ENCODE measurements around the gene DNAH3.
A peak's percentile ranks its signal among the peaks of the same experiment; 100 is the strongest.

The DNAH3 gene

GRCh38 chr16:20904507-20905081 is 246.1 kb downstream of the DNAH3 start:
- Histone ChIP-seq H3K4me2 (ENCODE audit: low read length) (peak overlapping the region; percentile 55), H3K79me2 (ENCODE audit: insufficient read depth, low read length) (no peaks in the 10 kb centered on the region)

GRCh38 chr16:20903899-20904506 is 246.6 kb downstream of the DNAH3 start:
- TF ChIP-seq EZH2 (IDR thresholded peaks at IDR 0.05; ENCODE audit: borderline replicate concordance, low read length) = no peak
- TF ChIP-seq, protein P1, sequence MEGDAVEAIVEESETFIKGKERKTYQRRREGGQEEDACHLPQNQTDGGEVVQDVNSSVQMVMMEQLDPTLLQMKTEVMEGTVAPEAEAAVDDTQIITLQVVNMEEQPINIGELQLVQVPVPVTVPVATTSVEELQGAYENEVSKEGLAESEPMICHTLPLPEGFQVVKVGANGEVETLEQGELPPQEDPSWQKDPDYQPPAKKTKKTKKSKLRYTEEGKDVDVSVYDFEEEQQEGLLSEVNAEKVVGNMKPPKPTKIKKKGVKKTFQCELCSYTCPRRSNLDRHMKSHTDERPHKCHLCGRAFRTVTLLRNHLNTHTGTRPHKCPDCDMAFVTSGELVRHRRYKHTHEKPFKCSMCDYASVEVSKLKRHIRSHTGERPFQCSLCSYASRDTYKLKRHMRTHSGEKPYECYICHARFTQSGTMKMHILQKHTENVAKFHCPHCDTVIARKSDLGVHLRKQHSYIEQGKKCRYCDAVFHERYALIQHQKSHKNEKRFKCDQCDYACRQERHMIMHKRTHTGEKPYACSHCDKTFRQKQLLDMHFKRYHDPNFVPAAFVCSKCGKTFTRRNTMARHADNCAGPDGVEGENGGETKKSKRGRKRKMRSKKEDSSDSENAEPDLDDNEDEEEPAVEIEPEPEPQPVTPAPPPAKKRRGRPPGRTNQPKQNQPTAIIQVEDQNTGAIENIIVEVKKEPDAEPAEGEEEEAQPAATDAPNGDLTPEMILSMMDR (IDR thresholded peaks at IDR 0.05; ENCODE audit: low read length) = no peak
- Histone ChIP-seq H3K4me3 (ENCODE audit: low read depth, low read length, poor library complexity, severe bottlenecking) (peak overlapping the region; percentile 11), H3K9ac (ENCODE audit: low read length) (no peak overlapping the region)

More at GRCh38 chr16:20904507-20905081, 246.1 kb downstream of the DNAH3 start:
- peaks cover 12% of the 10 kb centered on the region for H3K36me3 ChIP-seq (ENCODE audit: insufficient read depth, low read length)
- H3K27ac ChIP-seq (ENCODE audit: low read depth, low read length, poor library complexity, severe bottlenecking) = peak overlapping the region; percentile 3
- no peaks in the 10 kb centered on the region for H4K20me1 ChIP-seq (ENCODE audit: insufficient read depth, low read length)
- peak overlapping the region; percentile 11 for H3K4me3 ChIP-seq (ENCODE audit: low read depth, low read length, poor library complexity, severe bottlenecking)
- peaks cover 37% of the 10 kb centered on the region for H3K4me1 ChIP-seq (ENCODE audit: insufficient read depth, low read length, severe bottlenecking)
- no peaks in the 10 kb centered on the region for H3K27me3 ChIP-seq (ENCODE audit: insufficient read depth, low read length)
- H2AFZ ChIP-seq (ENCODE audit: low read length) = no peak overlapping the region
- H3K9ac ChIP-seq (ENCODE audit: low read length) = no peak overlapping the region
- no peaks in the 10 kb centered on the region for H3K9me2 ChIP-seq (ENCODE audit: low read depth, low read length)
- H3F3A ChIP-seq (ENCODE audit: insufficient read depth, low read length) = no peaks in the 10 kb centered on the region
- TF ChIP-seq EZH2 (IDR thresholded peaks at IDR 0.05; ENCODE audit: borderline replicate concordance, low read length) = no peak
- TF ChIP-seq, protein P1 (IDR thresholded peaks at IDR 0.05; ENCODE audit: low read length) = no peak
- no peaks in the 10 kb centered on the region for H3K9me3 ChIP-seq (ENCODE audit: low read length)

GRCh38 chr16:20903116-20903898 is 247.3 kb downstream of the DNAH3 start:
- H3K36me3 ChIP-seq (ENCODE audit: insufficient read depth, low read length) = peaks cover 12% of the 10 kb centered on the region
- peak overlapping the region; percentile 55; the same call in 1 of the 2 replicates for H3K4me2 ChIP-seq (ENCODE audit: low read length)
- no peaks in the 10 kb centered on the region for H4K20me1 ChIP-seq (ENCODE audit: insufficient read depth, low read length)
- H3K27ac ChIP-seq (ENCODE audit: low read depth, low read length, poor library complexity, severe bottlenecking) = no peak overlapping the region
- no peaks in the 10 kb centered on the region for H3K79me2 ChIP-seq (ENCODE audit: insufficient read depth, low read length)
- H3K4me3 ChIP-seq (ENCODE audit: low read depth, low read length, poor library complexity, severe bottlenecking) = no peak overlapping the region
- 0 out of 2 replicates have a peak, but pooled peaks cover 6% of the 10 kb centered on the region for H3F3A ChIP-seq (ENCODE audit: insufficient read depth, low read length)
- no peaks in the 10 kb centered on the region for H3K9me3 ChIP-seq (ENCODE audit: low read length)
- no peaks in the 10 kb centered on the region for H3K9me2 ChIP-seq (ENCODE audit: low read depth, low read length)
- H3K27me3 ChIP-seq (ENCODE audit: insufficient read depth, low read length) = no peaks in the 10 kb centered on the region
- no peak overlapping the region for H2AFZ ChIP-seq (ENCODE audit: low read length)
- TF ChIP-seq, protein P1 (IDR thresholded peaks at IDR 0.05; ENCODE audit: low read length) = no peak
- no peak for TF ChIP-seq EZH2 (IDR thresholded peaks at IDR 0.05; ENCODE audit: borderline replicate concordance, low read length)
- peaks cover 46% of the 10 kb centered on the region for H3K4me1 ChIP-seq (ENCODE audit: insufficient read depth, low read length, severe bottlenecking)
- H3K9ac ChIP-seq (ENCODE audit: low read length) = no peak overlapping the region

More at GRCh38 chr16:20903899-20904506, 246.6 kb downstream of the DNAH3 start:
- no peaks in the 10 kb centered on the region for H3K9me2 ChIP-seq (ENCODE audit: low read depth, low read length)
- H3K79me2 ChIP-seq (ENCODE audit: insufficient read depth, low read length) = no peaks in the 10 kb centered on the region
- no peak overlapping the region for H2AFZ ChIP-seq (ENCODE audit: low read length)
- H3K4me2 ChIP-seq (ENCODE audit: low read length) = peak overlapping the region; percentile 55
- H3K36me3 ChIP-seq (ENCODE audit: insufficient read depth, low read length) = peaks cover 12% of the 10 kb centered on the region
- peaks cover 43% of the 10 kb centered on the region for H3K4me1 ChIP-seq (ENCODE audit: insufficient read depth, low read length, severe bottlenecking)
- H3F3A ChIP-seq (ENCODE audit: insufficient read depth, low read length) = no peaks in the 10 kb centered on the region
- H3K27me3 ChIP-seq (ENCODE audit: insufficient read depth, low read length) = no peaks in the 10 kb centered on the region
- peak overlapping the region; percentile 3 for H3K27ac ChIP-seq (ENCODE audit: low read depth, low read length, poor library complexity, severe bottlenecking)
- no peaks in the 10 kb centered on the region for H4K20me1 ChIP-seq (ENCODE audit: insufficient read depth, low read length)
- no peaks in the 10 kb centered on the region for H3K9me3 ChIP-seq (ENCODE audit: low read length)

Measured in OCI-LY1 (cell line).